ENCODE data around the gene AP2B1.

GRCh38 chr17:35715416-35715815, 128.3 kb downstream of the AP2B1 start:
- TF ChIP-seq CTCF (IDR thresholded peaks at IDR 0.05) (no peak), POLR2A (IDR thresholded peaks at IDR 0.05) (no peak), EP300 (IDR thresholded peaks at IDR 0.05) (no peak), POLR2AphosphoS5 (IDR thresholded peaks at IDR 0.05) (no peak)
